SK-N-SH (cell line): Measurements from ENCODE around the gene NPAS3.

Source experiments
- EP300 ChIP-seq, 2 experiments: IDR thresholded peaks; 2 replicates each; pipeline versions ENCODE4 v1.4.0 to v1.6.1; 2012; ENCODE audit warnings: borderline replicate concordance in 1 of 2, low read depth in 1 of 2, low read length in 1 of 2
- TF ChIP-seq, protein P1 (sequence below): fragments of 200-600 bp; sonication (generic); IDR thresholded peaks from 2 replicates; pipeline ENCODE4 v1.6.1; 2017; ENCODE audit warnings: antibody characterized with exemption, mild to moderate bottlenecking, moderate library complexity

DNA sequence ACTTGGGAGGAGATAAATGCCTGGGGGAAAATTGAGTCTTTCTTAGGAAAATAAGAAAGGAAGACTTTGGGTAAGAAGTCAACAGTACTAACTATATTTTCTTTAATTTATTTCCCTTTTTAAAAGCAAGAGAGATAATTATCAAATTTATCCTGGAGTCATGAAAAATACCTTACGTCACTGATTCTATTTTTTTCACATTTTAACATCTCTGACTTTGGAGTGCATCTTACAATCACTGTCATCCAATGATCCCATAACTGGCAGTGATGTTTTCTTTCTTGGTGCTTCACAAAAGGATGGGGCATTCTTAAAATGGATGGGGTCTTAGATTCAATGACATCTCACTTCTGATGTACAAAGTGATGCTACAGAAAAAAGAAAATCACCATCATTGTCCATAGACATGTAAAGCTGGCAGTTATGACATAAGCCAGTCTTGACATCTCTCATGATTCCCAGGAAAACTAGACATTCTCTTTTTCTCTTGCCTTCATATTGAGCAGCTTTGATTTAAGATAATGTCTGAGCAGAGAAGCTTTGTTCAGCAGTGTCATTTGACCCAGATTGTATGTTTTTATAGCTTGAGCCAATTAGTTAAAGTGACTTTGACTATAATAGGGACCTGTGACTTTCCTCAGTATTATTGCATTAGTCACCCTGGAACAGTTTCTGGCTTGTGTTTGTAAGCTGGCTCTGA, 776.0 kb downstream of the NPAS3 start:
- TF ChIP-seq, protein P1, sequence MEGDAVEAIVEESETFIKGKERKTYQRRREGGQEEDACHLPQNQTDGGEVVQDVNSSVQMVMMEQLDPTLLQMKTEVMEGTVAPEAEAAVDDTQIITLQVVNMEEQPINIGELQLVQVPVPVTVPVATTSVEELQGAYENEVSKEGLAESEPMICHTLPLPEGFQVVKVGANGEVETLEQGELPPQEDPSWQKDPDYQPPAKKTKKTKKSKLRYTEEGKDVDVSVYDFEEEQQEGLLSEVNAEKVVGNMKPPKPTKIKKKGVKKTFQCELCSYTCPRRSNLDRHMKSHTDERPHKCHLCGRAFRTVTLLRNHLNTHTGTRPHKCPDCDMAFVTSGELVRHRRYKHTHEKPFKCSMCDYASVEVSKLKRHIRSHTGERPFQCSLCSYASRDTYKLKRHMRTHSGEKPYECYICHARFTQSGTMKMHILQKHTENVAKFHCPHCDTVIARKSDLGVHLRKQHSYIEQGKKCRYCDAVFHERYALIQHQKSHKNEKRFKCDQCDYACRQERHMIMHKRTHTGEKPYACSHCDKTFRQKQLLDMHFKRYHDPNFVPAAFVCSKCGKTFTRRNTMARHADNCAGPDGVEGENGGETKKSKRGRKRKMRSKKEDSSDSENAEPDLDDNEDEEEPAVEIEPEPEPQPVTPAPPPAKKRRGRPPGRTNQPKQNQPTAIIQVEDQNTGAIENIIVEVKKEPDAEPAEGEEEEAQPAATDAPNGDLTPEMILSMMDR = no peak
- peak; percentile 87 to 96 for TF ChIP-seq EP300 (IDR thresholded peaks at IDR 0.05; ENCODE audit: borderline replicate concordance in 1 of 2, low read depth in 1 of 2, low read length in 1 of 2)
